ENCODE results near the gene EDARADD. TPM values are rescaled to one million over a fixed set of nuclear protein-coding genes. Genes with fewer than 3 reads are reported as not detected.
"Not testable (repeated sequence)": the region's sequence is repeated elsewhere in the genome, so short reads cannot be mapped to it uniquely, and the experiment has no call there.

EDARADD gene
- total and polyA plus RNA-seq, 2 of the 8 experiments (the other 6 are each of a cell fraction or from before 2014, with no cell fraction given) = 3.4 to 6.1 TPM

- H4K20me1 ChIP-seq (replicated peaks in 1 of 2; ENCODE audit: control insufficient read depth in 1 of 2, insufficient read depth in 2 of 2, low read length in 2 of 2); H2BK12ac ChIP-seq (ENCODE audit: low read depth, low read length); POLR2A ChIA-PET (ENCODE audit: partially characterized antibody); H3K4me2 ChIP-seq (ENCODE audit: insufficient read depth in 1 of 2, low read depth in 2 of 2, low read length in 2 of 2); H3K79me1 ChIP-seq (ENCODE audit: low read depth, low read length); H3K36me3 ChIP-seq (ENCODE audit: control insufficient read depth in 2 of 4, insufficient read depth in 4 of 4, low read length in 3 of 4); H2AFZ ChIP-seq (ENCODE audit: low read length); H4K8ac ChIP-seq (ENCODE audit: extremely low read depth, insufficient read depth, low read length); H2BK20ac ChIP-seq (ENCODE audit: low read length); H3K23me2 ChIP-seq (ENCODE audit: low read depth, low read length); H2BK5ac ChIP-seq (ENCODE audit: low read depth, low read length); DNase-seq (ENCODE audit: low read depth in 1 of 2, low spot score in 2 of 2); H3K4me3 ChIP-seq (ENCODE audit: extremely low read depth in 1 of 4, insufficient read depth in 2 of 4, low read depth in 3 of 4, low read length in 4 of 4); H3K9me3 ChIP-seq (ENCODE audit: insufficient read depth in 2 of 2, low read depth in 1 of 2, low read length in 1 of 2); H3K27ac ChIP-seq (ENCODE audit: low read depth, low read length); H3K27me3 ChIP-seq (replicated peaks in 1 of 4; ENCODE audit: control insufficient read depth in 3 of 4, extremely low read depth in 1 of 4, insufficient read depth in 3 of 4, low read length in 3 of 4); H3K18ac ChIP-seq (ENCODE audit: extremely low read depth, low read length); H2BK15ac ChIP-seq (ENCODE audit: low read length); H3K56ac ChIP-seq (replicated peaks; ENCODE audit: insufficient read length, low read depth, low read length); H3K14ac ChIP-seq (ENCODE audit: insufficient read length); H3K4me1 ChIP-seq (replicated peaks in 1 of 4; ENCODE audit: control insufficient read depth in 3 of 4, insufficient read depth in 4 of 4, low read length in 3 of 4); H3K9ac ChIP-seq (replicated peaks in 1 of 4; ENCODE audit: extremely low read depth in 1 of 4, low read depth in 3 of 4, low read length in 3 of 4); H3K23ac ChIP-seq (ENCODE audit: insufficient read length); H4K5ac ChIP-seq (ENCODE audit: insufficient read length, low read depth, low read length); H4K91ac ChIP-seq (replicated peaks; ENCODE audit: insufficient read length, low read length); H2BK120ac ChIP-seq (replicated peaks; ENCODE audit: low read depth, low read length); H2AK5ac ChIP-seq (ENCODE audit: low read depth, low read length); FAIRE-seq; H3K79me2 ChIP-seq (ENCODE audit: control insufficient read depth in 1 of 2, insufficient read depth in 2 of 2, low read length in 2 of 2); H3K4ac ChIP-seq (replicated peaks; ENCODE audit: insufficient read length, low read depth, low read length): not testable (repeated sequence)
- CTCF ChIA-PET (ENCODE audit: partially characterized antibody) = interaction anchor here (0.7 to 2.1 kb wide), 5 partner anchors 13 to 52 kb away, joined by 3 to 7 read pairs (median 5); no protein-coding TSS in a partner anchor
- 91% methylated on average over 3 of the region's 3 CpGs; no CpG with 5 or more reads in 1 of the 2 experiments for WGBS, 2 experiments (ENCODE audit: extremely low coverage in 1 of 2, insufficient coverage in 1 of 2, insufficient read length in 1 of 2, insufficient replicate concordance in 2 of 2, low coverage in 1 of 2, low lambda C conversion rate in 2 of 2, missing lambda C conversion rate in 1 of 2)
Measured at GRCh38 chr1:236504338-236504737, 110.3 kb downstream of the EDARADD start.
